ENCODE results near the gene FLVCR2. TPM values are rescaled to one million over a fixed set of nuclear protein-coding genes. Genes with fewer than 3 reads are reported as not detected.
A peak's percentile ranks its signal among the peaks of the same experiment; 100 is the strongest.

FLVCR2 gene
- total and polyA plus RNA-seq, 8 donors = 4.3 to 30.9 (median 7.9) TPM

GRCh38 chr14:75587388-75587787 is 9.0 kb downstream of the FLVCR2 start:
- H3K4me1 ChIP-seq = peaks cover 0 to 7% of the 10 kb centered on the region in 2 donors
- H3K27ac ChIP-seq = no peak overlapping the region
- intact Hi-C loops (cut with DNase I) = no loop called here
- H3K36me3 ChIP-seq = no peaks in the 10 kb centered on the region
- no peak for ATAC-seq
- no peaks in the 10 kb centered on the region for H3K27me3 ChIP-seq
- no peak overlapping the region for H3K4me3 ChIP-seq
- H3K9me3 ChIP-seq = no peaks in the 10 kb centered on the region
- no peak for TF ChIP-seq CTCF (IDR thresholded peaks at IDR 0.05)
- DNase-seq = no peak

- no peak for TF ChIP-seq CTCF (IDR thresholded peaks at IDR 0.05)
- no peak for DNase-seq
- Histone ChIP-seq H3K27ac (no peak overlapping the region), H3K27me3 (no peaks in the 10 kb centered on the region), H3K9me3 (no peaks in the 10 kb centered on the region), H3K36me3 (no peaks in the 10 kb centered on the region), H3K4me3 (no peak overlapping the region), H3K4me1 (peaks cover 0 to 2% of the 10 kb centered on the region in 2 donors)
- intact Hi-C loops (cut with DNase I) = no loop called here
- peak; percentile 38 for ATAC-seq
Measured at GRCh38 chr14:75589931-75590330, 11.5 kb downstream of the FLVCR2 start.

- H3K27me3 ChIP-seq = no peaks in the 10 kb centered on the region
- peaks cover 0 to 5% of the 10 kb centered on the region in 2 donors for H3K4me1 ChIP-seq
- no peak for TF ChIP-seq CTCF (IDR thresholded peaks at IDR 0.05)
- DNase-seq (no peak), ATAC-seq (no peak)
- intact Hi-C loops (cut with DNase I) = no loop called here
- H3K27ac ChIP-seq = no peak overlapping the region
- H3K4me3 ChIP-seq = no peak overlapping the region
- H3K36me3 ChIP-seq = no peaks in the 10 kb centered on the region
- H3K9me3 ChIP-seq = no peaks in the 10 kb centered on the region
Measured at GRCh38 chr14:75591331-75591946, 13.0 kb downstream of the FLVCR2 start.

- TF ChIP-seq CTCF (IDR thresholded peaks at IDR 0.05) = no peak
- Histone ChIP-seq H3K36me3 (no peaks in the 10 kb centered on the region), H3K4me1 (peaks cover 0 to 10% of the 10 kb centered on the region in 2 donors), H3K4me3 (no peak overlapping the region), H3K27me3 (no peaks in the 10 kb centered on the region), H3K9me3 (no peaks in the 10 kb centered on the region), H3K27ac (no peak overlapping the region)
- DNase-seq = no peak
- no peak for ATAC-seq
- intact Hi-C loops (cut with DNase I) = no loop called here
Measured at GRCh38 chr14:75591987-75592575, 13.7 kb downstream of the FLVCR2 start.

GRCh38 chr14:75595226-75595625 is 16.8 kb downstream of the FLVCR2 start:
- intact Hi-C loops (cut with DNase I) = no loop called here
- Histone ChIP-seq H3K4me3 (no peak overlapping the region), H3K27ac (no peak overlapping the region), H3K36me3 (no peaks in the 10 kb centered on the region), H3K9me3 (no peaks in the 10 kb centered on the region), H3K27me3 (no peaks in the 10 kb centered on the region), H3K4me1 (peaks cover 0 to 17% of the 10 kb centered on the region in 2 donors)
- ATAC-seq (no peak), DNase-seq (no peak)
- TF ChIP-seq CTCF (IDR thresholded peaks at IDR 0.05) = no peak

All from left lung (tissue), 10 donors.